AG04449 (cell line): ENCODE results near the gene HOXD13.

Source experiments
- CTCF ChIA-PET: fragments of 350-600 bp; formaldehyde crosslinking; extraction: SDS; loops from one replicate; lab custom pipeline; 2021; ENCODE audit warnings: antibody characterized with exemption; lab: Yijun Ruan, JAX
- POLR2A ChIA-PET: fragments of 400-600, 350-600 bp; formaldehyde crosslinking; extraction: SDS; loops from one replicate; lab custom pipeline; 2020; ENCODE audit warnings: antibody characterized with exemption, inconsistent platforms; lab: Yijun Ruan, JAX
- DNase-seq: peaks from one replicate; pipeline ENCODE4 v3.0.0-alpha.2; 2010; ENCODE audit warnings: low read depth, low spot score
- H3K4me3 ChIP-seq: 2 replicates; pipeline ENCODE4 v1.5.1; 2011; ENCODE audit warnings: low read depth, mild to moderate bottlenecking, control low read depth, low read length
- CTCF ChIP-seq: IDR thresholded peaks from one replicate; pipeline ENCODE4 v1.5.1; 2011; ENCODE audit warnings: mild to moderate bottlenecking, moderate library complexity, low read length, control low read depth, inconsistent platforms; ENCODE audit not compliant: insufficient read depth; ENCODE audit errors: missing control alignments

The HOXD13 gene

DNA sequence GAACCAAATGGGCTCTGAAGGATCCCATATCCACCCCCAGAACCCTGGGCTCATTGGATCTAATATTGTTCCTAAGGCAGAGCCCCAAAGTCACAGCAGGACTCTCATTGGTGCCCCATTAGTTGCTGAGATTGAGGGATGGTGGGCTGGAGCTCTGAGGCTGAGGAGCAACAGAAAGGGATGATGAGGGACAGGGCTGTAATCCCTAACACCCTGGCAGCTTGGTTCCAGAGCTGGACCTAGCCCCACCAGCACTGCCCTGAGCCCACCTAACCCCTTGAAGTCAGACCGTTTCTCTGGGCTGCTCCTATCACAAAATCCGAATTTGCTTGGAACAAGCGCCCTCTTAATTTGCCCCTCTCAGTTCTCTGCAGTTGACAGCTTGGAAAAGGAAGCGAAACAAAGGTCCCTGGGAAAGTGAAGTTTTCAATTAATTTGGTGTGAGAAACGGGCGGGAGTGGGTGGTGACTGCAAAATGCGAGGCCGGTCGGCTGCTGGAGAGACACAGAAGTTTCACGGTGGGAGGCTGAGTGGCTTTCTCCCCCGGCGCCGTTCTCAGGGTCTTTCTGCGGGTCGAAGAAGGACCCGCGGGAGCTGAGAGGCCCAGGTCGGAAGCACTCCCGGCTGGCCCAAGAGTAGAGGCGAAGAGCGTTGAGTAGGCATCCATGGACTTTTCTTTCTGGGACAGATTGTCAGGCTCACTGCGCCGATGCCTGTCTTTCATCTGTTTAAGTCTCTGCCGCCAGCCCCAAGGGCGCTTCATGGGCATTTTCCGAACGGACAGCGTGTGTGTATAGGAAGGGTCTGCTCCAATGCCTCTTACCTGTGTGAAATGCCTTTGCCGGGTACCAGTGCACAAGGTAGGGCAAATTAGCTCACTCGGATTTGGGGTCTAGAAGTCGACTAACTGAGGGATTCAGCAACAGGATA is 927 bp upstream of the HOXD13 start:
- DNase-seq: no peak
- ChIA-PET POLR2A (no interaction called here), CTCF (interaction anchor here (0.6 to 1.4 kb wide), 3 partner anchors 401 to 842 kb away, joined by 3 read pairs; no protein-coding TSS in a partner anchor)
- no peak overlapping the region for H3K4me3 ChIP-seq
- TF ChIP-seq CTCF: no peak

DNA sequence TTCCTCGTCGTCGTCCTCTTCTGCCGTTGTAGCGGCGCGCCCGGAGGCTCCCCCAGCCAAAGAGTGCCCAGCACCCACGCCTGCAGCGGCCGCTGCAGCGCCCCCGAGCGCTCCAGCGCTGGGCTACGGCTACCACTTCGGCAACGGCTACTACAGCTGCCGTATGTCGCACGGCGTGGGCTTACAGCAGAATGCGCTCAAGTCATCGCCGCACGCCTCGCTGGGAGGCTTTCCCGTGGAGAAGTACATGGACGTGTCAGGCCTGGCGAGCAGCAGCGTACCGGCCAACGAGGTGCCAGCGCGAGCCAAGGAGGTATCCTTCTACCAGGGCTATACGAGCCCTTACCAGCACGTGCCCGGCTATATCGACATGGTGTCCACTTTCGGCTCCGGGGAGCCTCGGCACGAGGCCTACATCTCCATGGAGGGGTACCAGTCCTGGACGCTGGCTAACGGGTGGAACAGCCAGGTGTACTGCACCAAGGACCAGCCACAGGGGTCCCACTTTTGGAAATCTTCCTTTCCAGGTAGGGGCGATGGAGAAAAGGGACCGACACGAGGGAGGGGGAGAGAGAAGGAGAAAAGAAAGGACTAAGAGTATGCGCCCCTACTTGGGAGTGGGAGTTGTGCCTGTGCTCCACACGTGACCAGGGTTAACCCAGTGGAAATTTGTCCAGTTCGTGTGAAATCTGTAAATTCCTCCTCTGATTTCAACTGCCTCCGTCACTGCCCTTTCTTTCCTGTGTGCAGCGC is 800 bp downstream of the HOXD13 start:
- H3K4me3 ChIP-seq: no peak overlapping the region
- ChIA-PET CTCF (interaction anchor here (0.7 to 6.3 kb wide), 5 partner anchors 402 to 727 kb away, joined by 3 to 82 read pairs (median 3); no protein-coding TSS in a partner anchor), POLR2A (no interaction called here)
- peak; percentile 6 for TF ChIP-seq CTCF
- no peak for DNase-seq

DNA sequence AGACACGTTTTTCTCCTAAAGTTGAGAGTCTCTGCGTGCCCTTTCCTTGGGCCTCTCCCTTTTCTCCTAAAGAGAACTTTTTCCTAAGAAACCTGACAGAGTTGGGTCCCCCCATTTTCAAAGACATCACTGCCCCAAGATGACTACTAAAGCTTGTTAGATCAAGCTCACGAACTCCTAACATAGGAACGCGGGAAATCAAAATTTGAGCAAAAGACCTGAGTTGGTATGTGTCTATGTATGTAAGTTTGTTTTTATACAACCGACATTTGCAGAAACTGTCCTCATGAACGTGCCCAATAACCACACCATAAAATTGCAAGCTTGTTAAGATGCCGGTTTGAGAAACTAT is 1.4 kb downstream of the HOXD13 start:
- CTCF ChIA-PET: interaction anchor here (0.8 to 6.3 kb wide), 7 partner anchors 10 to 843 kb away, joined by 3 to 93 read pairs (median 5); partner anchors contain the start of genes EVX2 and HOXD11
- H3K4me3 ChIP-seq: no peak overlapping the region
- no peak for TF ChIP-seq CTCF

GRCh38 chr2:176094349-176094748 is 1.8 kb downstream of the HOXD13 start:
- no peak for TF ChIP-seq CTCF
- ChIA-PET CTCF (interaction anchor here (0.8 to 6.3 kb wide), 7 partner anchors 9 to 844 kb away, joined by 3 to 93 read pairs (median 5); partner anchors contain the start of genes EVX2 and HOXD11), POLR2A (no interaction called here)
- DNase-seq: no peak
- H3K4me3 ChIP-seq: no peak overlapping the region

More for the DNA sequence above, 1.4 kb downstream of the HOXD13 start:
- DNase-seq: no peak
- POLR2A ChIA-PET: no interaction called here

GRCh38 chr2:176095421-176095820 is 2.9 kb downstream of the HOXD13 start:
- CTCF ChIA-PET: interaction anchor here (1.3 to 6.3 kb wide), 12 partner anchors 7 to 892 kb away, joined by 3 to 93 read pairs (median 15); partner anchors contain the start of genes EVX2 and HOXD11
- no peak for TF ChIP-seq CTCF
- no peak for DNase-seq
- POLR2A ChIA-PET: no interaction called here
- H3K4me3 ChIP-seq: no peak overlapping the region
